HG03159 (cell line): Measurements from ENCODE around the gene COL13A1.

Source experiments
- ATAC-seq: cut with Tn5 transposase; IDR thresholded peaks from one replicate; pipeline ENCODE4 v1.9.1; 2021; ENCODE audit warnings: mild to moderate bottlenecking, moderate library complexity; ENCODE audit not compliant: unreplicated experiment

The COL13A1 gene

GRCh38 chr10:70007116-70007820, 205.6 kb downstream of the COL13A1 start:
- ATAC-seq = no peak
